ENCODE results near the gene SMOC2. TPM values are rescaled to one million over a fixed set of nuclear protein-coding genes. Genes with fewer than 3 reads are reported as not detected.

Gene SMOC2
- total RNA-seq, 1 experiment from 2014 or later: 0.20 TPM

DNA sequence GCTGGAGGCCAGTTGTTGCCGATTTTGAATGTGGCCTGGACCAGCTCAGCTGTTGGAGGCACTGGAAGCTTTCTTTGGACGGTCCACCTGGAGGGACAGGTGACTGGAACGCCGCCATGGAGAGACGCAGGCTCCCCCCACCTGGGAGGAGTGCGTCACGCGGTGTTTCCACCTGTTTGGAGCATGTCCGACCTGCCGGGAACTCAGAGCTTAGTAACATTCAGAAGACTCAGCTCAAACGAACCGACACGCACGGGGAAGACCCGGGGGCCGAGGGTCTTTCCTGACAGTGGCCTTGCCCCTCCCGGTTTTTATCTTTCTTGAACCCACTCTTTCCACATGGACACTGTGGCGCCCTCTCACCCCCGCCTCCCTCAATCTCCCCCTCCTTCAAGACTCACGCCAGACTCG, 141.6 kb downstream of the SMOC2 start:
- no peak for DNase-seq (ENCODE audit: low spot score)
- in situ Hi-C loops (cut with HindIII; ENCODE audit: low sequenced_read_pairs): no loop called here

DNA sequence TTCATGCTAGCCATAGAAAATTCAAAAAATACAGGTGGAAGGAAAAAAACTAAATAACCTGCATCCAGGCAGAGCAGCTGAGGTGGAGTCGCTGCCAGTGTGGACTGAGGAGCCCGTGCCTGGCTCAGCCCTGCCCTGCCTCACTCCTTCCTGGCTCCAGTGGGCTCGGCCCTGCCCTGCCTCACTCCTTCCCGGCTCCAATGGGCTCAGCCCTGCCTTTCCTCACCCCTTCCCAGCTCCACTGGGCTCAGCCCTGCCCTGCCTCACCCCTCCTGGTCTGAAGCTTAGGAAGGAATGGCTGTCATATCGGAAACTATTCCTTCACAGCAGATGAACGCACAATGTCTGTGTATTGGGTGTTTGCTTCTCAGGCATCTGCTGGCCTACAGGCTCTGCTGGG, 142.1 kb downstream of the SMOC2 start:
- DNase-seq (ENCODE audit: low spot score): no peak
- in situ Hi-C loops (cut with HindIII; ENCODE audit: low sequenced_read_pairs): no loop called here

DNA sequence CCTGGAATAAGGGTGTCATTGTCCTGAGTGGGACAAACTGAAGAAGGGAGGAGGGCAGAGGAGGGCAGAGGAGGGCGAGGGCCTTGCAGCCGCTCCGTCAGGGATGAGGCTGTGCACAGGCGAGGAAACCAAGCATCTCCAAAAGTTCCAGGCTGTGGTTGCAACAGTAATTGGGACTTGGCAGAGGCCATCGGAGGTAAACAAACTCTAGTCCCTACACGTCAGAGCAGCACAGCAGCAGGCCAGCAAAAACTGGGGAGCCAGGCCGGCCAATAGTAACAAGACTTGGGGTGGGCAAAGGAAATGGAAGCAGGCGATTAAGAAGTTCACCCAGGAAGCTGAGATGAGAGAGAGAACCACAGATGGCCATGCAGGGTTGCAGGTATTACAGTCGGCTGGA, 142.8 kb downstream of the SMOC2 start:
- DNase-seq (ENCODE audit: low spot score): no peak
- in situ Hi-C loops (cut with HindIII; ENCODE audit: low sequenced_read_pairs): no loop called here

DNA sequence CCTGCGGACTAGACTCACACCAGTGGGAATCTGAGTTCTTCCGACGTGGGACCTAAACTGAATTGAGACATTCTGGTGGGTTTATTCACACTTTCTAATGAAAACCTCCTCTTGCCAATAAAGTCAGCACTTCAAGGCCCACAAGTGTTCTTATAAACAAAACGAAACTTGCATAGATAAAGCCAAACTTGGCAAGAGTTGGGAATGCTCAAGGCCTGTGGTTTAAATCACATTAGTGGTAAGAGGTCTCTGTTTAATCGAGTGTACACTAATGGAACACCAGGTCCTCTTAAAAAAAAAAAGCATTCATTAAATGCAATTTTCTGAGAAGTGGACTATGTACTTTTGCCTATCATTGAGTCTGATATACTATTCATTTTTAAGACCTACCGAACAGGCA, 143.3 kb downstream of the SMOC2 start:
- no peak for DNase-seq (ENCODE audit: low spot score)
- in situ Hi-C loops (cut with HindIII; ENCODE audit: low sequenced_read_pairs): no loop called here

DNA sequence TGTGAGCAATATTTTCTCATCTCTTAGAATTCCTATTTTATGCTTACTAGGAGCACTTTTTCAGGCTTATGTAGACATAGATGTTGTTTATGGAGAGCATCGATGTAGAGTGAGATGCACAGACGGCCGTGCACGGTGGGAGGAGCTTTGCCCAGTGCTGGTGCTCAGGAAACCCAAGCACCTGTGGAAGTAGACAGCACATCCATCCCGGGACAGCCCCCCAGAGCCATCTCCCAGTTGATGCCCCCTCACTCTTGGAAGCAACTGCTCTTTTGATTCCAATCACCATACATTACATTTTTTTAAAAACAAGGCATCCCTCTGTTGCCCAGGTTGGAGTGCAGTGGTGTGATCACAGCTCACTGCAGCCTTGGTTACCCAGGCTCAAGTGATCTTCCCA, 143.7 kb downstream of the SMOC2 start:
- in situ Hi-C loops (cut with HindIII; ENCODE audit: low sequenced_read_pairs): no loop called here
- no peak for DNase-seq (ENCODE audit: low spot score)

DNA sequence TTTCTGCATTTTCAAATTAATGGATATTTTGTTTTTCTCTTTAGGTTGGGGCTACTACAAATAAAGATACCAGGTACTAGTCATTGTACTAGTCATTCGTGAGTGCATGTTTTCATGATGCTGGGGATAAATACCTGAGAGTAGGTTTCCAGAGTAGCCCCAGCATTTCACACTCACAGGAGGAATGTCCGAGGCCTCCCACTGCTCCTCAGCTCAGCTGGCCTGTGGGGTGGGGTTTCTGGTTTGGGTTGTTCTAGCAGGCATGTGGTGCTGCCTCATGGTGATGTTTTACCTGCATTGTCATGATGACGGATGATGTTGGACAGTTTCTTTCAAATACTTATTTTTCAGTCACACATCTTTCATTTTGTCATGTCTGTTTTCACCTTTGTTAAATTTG, 144.5 kb downstream of the SMOC2 start:
- no peak for DNase-seq (ENCODE audit: low spot score)
- in situ Hi-C loops (cut with HindIII; ENCODE audit: low sequenced_read_pairs): no loop called here

DNA sequence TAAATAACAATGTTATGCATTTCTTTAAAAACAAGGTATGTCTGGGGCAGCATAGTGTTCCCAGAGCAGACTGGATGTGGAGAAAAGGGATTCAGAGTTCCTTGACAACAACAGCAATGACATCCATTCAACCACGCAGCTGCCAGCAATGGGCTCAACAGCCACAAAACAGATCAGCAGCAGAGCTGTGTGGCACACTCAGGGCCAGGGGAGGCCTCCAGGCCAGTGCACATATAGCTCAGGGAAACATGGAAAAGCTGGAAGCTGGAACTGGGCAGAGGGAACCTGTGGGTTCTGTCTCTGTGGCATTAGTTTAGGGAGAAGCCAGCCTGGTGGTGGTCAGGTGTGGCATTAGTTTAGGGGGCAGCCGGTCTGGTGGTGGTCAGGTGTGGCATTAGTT, 148.3 kb downstream of the SMOC2 start:
- in situ Hi-C loops (cut with HindIII; ENCODE audit: low sequenced_read_pairs): no loop called here

DNA sequence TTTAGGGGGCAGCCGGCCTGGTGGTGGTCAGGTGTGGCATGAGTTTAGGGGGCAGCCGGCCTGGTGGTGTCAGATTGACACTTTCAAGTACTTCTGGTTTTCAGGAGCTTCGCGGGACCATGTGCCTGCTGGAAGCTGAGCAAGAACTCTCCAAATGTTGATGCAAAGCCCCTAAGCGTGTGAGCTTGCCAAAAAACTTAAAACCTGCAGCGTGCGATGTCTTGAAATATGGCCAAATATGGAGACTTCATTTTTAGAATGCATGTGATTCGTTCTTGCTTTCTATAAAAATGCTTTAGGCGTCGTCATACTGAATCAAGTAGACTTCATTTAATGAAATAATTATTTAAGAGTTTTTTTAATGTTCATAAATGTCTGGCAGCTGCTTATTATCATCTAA, 149.4 kb downstream of the SMOC2 start:
- in situ Hi-C loops (cut with HindIII; ENCODE audit: low sequenced_read_pairs): no loop called here
- no peak for DNase-seq (ENCODE audit: low spot score)

More for the DNA sequence above, 148.3 kb downstream of the SMOC2 start:
- DNase-seq (ENCODE audit: low spot score): no peak

DNA sequence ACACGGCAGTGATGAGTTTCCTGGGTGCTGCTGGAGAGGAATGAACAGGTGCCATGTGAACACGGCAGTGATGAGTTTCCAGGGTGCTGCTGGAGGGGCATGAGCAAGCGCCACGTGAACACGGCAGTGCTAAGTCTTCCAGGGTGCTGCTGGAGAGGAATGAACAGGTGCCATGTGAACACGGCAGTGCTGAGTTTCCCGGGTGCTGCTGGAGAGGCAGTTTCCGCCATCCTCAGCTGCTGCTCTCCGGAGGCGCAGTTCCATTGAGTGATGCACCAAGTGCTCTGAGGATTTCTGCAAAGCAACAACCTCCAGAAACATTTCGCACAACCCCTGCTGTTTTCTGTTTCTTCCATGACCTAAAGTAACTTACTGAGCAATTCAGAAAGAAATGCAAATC, 155.4 kb downstream of the SMOC2 start:
- no peak for DNase-seq (ENCODE audit: low spot score)
- in situ Hi-C loops (cut with HindIII; ENCODE audit: low sequenced_read_pairs): no loop called here

DNA sequence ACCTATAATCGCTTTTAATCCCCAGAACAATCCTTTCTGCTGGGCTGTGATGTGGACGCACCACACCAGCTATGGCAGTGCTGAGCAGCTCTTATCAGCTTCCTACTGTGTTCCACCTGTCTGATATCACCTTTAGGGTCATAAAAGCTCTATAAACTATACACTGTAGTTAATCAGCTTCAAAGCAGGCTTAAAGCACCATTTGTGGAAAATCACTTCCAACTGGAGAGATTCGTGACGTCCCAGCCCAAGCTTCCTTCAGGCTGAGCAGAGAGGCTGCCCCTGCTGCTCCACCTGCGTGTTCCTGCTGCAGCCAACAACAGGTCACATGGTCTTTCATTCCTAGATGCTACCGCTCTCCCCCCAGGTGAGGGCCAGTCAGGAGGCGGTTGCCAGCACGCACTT, 156.5 kb downstream of the SMOC2 start:
- DNase-seq (ENCODE audit: low spot score): no peak
- in situ Hi-C loops (cut with HindIII; ENCODE audit: low sequenced_read_pairs): no loop called here

DNA sequence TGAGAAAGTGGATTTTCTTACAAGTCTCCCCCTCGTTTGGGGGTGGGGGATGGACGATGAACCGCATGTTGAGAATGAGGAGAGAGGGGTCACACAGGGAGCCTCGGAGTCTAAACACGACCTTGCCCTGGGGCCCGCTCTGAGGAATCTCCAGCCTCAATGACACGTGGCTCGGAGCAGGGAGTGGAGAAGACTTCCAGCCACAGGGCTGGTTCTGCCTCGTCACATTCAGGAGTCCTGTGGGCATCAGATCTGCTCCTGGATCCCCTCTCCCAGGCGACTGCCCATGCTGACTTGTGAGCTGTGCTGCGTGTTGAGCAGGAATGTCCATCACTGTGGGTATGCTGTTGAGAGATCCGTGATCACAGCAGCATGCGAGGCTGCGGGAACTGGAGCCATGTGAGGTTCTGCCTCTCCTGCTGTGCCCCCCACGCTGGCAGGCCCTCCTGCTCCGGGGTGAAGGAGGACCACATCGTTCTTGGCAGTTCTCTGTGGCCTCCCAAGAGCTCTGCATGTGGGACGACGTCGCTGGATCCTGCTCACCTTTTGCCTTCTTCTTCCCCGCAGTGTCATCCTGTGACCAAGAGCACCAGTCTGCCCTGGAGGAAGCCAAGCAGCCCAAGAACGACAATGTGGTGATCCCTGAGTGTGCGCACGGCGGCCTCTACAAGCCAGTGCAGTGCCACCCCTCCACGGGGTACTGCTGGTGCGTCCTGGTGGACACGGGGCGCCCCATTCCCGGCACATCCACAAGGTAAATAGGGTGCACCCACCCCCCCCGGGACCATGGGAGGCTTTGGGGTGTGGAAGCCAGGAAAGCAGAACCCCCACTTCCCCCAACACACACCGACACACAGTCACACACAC, 157.5 kb downstream of the SMOC2 start:
- no peak for DNase-seq (ENCODE audit: low spot score)
- in situ Hi-C loops (cut with HindIII; ENCODE audit: low sequenced_read_pairs): no loop called here

DNA sequence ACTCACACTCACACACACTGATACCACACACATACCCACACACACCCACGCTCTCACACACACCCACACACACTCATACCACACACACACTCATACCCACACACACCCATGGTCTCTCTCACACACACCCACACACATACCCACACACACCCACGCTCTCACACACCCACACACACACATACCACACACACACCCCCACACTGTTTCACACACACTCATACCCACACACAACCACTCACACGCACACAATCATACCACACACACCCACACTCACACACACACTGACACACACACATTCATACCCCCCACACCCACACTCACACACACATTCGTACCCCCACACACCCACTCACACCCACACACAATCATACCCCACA, 158.1 kb downstream of the SMOC2 start:
- in situ Hi-C loops (cut with HindIII; ENCODE audit: low sequenced_read_pairs): no loop called here
- DNase-seq (ENCODE audit: low spot score): no peak

DNA sequence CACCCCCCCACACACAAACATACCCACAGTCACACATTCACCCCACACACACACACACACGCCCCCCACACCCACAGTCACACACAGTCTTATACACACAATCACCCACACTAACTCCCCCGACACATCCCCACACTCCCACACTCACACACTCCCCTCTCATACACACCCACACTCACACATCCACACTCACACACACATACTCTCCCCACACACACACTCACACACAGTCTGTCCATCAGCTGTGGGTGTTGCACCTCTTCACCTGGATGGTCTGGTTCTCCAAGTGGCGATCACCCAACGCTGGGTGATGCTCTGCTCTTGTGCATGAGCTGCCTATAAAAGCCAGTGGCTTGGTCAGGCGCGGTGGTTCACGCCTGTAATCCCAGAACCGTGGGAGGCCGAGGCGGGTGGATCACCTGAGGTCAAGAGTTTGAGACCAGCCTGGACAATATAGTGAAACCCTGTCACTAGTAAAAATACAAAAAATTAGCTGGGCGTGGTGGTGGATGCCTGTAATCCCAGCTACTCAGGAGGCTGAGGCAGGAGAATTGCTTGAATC, 158.9 kb downstream of the SMOC2 start:
- DNase-seq (ENCODE audit: low spot score): no peak
- in situ Hi-C loops (cut with HindIII; ENCODE audit: low sequenced_read_pairs): no loop called here

DNA sequence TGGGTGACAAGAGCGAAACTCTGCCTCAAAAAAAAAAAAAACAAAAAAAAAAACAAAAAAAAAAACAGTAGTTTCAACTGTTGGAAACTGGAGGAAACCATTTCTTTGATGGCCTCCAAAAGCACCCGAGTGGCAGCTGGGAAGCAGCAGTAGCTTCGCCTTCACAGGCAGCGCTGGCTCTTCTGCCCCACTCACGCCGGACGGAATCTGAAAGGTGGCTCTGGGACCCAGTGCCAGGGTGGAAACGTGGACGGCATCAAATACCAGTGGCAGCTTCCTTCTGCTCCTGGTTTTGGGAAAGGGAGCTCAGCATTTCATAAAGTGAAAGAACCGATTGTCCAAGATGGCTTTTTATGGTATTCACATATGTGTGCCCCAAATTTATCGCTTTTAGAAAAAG, 159.4 kb downstream of the SMOC2 start:
- DNase-seq (ENCODE audit: low spot score): no peak
- in situ Hi-C loops (cut with HindIII; ENCODE audit: low sequenced_read_pairs): no loop called here

DNA sequence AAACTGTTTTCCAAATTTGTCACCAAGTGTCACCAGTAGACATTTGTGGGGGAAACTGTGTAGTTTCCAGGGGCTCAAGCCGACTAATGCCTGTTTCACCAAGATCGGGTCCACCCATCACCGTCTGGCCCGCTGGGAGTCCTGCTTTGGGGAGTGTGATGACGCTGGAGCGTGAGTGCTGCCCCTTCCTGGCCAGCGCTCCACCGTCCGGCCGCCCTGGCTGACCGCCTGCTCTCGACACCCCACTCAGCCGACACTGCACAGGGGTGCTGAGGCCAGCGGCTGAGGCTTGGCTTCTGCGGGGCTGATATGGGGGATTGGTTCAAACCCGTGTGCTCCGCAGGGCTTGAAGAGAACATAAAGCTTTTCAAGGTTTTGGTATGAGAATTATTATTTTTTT, 160.1 kb downstream of the SMOC2 start:
- in situ Hi-C loops (cut with HindIII; ENCODE audit: low sequenced_read_pairs): no loop called here
- no peak for DNase-seq (ENCODE audit: low spot score)

DNA sequence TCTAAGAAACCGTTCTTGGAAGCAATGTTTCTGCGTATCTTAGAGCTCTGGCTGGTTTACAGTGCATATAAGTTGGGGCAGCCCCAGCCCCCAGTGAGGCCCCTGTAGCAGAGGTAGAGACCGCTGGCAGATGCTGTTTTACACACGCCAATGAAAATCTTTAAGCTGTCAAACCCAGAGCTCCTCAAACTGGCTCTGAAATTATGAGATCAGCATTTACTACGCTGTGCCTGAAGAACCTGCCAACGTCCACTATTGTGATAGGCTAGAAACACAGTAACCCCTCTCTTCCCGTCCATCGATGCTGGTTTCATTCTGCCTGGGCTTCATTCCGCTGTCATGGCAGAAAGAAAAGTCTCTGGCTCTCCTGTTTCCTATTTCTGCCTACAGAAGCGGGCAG, 160.6 kb downstream of the SMOC2 start:
- DNase-seq (ENCODE audit: low spot score): no peak
- in situ Hi-C loops (cut with HindIII; ENCODE audit: low sequenced_read_pairs): no loop called here

DNA sequence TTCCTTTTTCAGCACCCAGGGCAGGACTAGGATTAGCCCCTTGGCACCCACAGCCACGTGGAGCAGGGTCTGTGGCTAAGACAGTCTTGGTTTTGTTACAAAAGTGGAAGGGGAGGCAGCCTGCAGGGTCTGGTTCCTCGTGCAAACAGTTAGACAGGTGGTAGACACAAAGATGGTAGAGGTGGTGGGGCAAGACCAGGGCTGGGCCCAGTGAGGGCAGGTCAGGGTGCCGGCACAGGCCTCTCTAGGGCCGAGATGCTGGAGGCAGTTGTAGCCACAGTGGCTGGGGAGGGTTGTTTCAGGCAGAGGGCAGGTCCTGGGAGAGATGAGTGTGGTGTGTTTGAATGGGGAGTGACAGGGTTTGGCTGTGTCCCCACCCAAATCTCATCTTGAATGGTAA, 161.6 kb downstream of the SMOC2 start:
- no peak for DNase-seq (ENCODE audit: low spot score)
- in situ Hi-C loops (cut with HindIII; ENCODE audit: low sequenced_read_pairs): no loop called here

DNA sequence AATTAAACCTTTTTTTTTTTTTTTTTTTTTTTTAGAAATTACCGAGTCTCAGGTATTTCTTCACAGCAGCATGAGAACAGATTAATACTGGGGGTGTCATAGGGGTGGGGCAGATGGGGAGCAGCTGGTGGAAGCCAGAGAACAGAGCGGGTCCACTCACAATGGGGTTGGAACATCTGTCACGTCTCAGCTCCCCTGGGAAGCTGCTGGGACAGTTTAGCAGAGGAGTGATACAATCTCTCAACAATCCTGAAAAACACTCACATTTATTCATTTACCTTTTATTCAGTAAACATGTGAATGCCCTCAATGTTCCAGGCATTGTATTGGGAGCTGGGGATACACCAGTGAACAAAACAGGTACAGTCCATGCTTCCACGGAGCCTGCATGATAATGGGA, 162.2 kb downstream of the SMOC2 start:
- in situ Hi-C loops (cut with HindIII; ENCODE audit: low sequenced_read_pairs): no loop called here
- no peak for DNase-seq (ENCODE audit: low spot score)

DNA sequence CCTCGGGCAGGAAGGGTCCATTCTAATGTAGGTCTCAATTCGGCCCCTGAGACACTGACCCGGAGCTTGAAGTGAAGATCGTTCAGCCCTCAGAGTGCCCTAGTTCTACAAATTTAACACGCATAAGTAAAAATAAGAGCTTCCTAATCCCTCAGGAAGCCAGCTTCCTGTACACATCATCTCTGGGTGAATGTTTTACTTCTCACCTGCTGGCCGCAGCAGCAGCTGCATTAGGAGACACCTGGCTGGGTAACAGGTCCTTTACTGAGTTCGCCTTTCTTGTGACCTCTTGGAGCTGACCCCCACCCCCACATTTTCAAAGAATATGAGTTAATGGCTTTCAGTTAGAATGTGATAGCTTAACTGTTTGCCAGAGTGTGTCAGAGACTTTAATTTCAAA, 165.0 kb downstream of the SMOC2 start:
- DNase-seq (ENCODE audit: low spot score): no peak
- in situ Hi-C loops (cut with HindIII; ENCODE audit: low sequenced_read_pairs): no loop called here

DNA sequence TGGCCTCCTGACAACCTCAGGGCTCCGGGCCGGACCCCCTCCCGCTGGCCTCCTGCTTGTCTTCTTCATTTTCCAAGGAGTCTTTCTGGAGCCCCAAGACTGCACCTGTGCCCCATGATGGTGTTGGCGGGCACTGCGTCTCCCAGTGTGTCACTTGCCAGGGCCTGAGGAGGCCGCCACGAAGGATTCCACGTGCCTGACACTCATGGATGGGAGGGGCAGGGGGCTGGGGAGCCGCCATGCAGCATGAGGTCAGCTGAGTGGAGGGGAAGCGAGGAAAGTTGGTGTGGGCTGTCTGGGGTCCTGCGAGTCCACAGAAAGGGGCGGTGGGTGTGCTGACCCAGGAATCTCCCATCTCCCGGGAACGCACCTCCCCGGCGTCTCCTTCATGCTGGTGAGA, 165.7 kb downstream of the SMOC2 start:
- in situ Hi-C loops (cut with HindIII; ENCODE audit: low sequenced_read_pairs): no loop called here
- no peak for DNase-seq (ENCODE audit: low spot score)
